WTC11 (cell line): ENCODE measurements around the gene RBM26.

ENCODE experiments used
- CREB1 ChIP-seq: sonication (generic); formaldehyde crosslinking; IDR thresholded peaks from 2 replicates; pipeline ENCODE4 v1.8.0; 2023; ENCODE audit warnings: mild to moderate bottlenecking, missing genetic modification reagents
- CTCF ChIP-seq: fragments of 200-600 bp; IDR thresholded peaks from 2 replicates; pipeline ENCODE4 v1.8.0; 2022; ENCODE audit warnings: antibody characterized with exemption
- ETV6 ChIP-seq: sonication (generic); formaldehyde crosslinking; IDR thresholded peaks from 2 replicates; pipeline ENCODE4 v1.8.1; 2022; ENCODE audit warnings: mild to moderate bottlenecking, missing genetic modification reagents
- FOXP4 ChIP-seq: sonication (generic); formaldehyde crosslinking; IDR thresholded peaks from 2 replicates; pipeline ENCODE4 v1.8.0; 2022; ENCODE audit warnings: mild to moderate bottlenecking, missing genetic modification reagents
- MAX ChIP-seq: sonication (generic); formaldehyde crosslinking; IDR thresholded peaks from 2 replicates; pipeline ENCODE4 v1.8.0; 2022; ENCODE audit warnings: mild to moderate bottlenecking, missing genetic modification reagents
- PREB ChIP-seq: sonication (generic); formaldehyde crosslinking; IDR thresholded peaks from 2 replicates; pipeline ENCODE4 v1.8.1; 2022; ENCODE audit warnings: mild to moderate bottlenecking, missing genetic modification reagents, moderate library complexity, borderline replicate concordance
- RORB ChIP-seq: fragments of 250-450 bp; sonication (Bioruptor Pico); IDR thresholded peaks from 2 replicates; pipeline ENCODE4 v1.9.0; 2021; ENCODE audit warnings: mild to moderate bottlenecking
- TP53 ChIP-seq: sonication (generic); formaldehyde crosslinking; IDR thresholded peaks from 2 replicates; pipeline ENCODE4 v1.8.1; 2023; ENCODE audit warnings: mild to moderate bottlenecking, missing genetic modification reagents
- ZNF317 ChIP-seq: sonication (generic); formaldehyde crosslinking; IDR thresholded peaks from 2 replicates; pipeline ENCODE4 v1.8.1; 2023; ENCODE audit warnings: low read depth, mild to moderate bottlenecking, moderate library complexity, missing genetic modification reagents, borderline replicate concordance

- TF ChIP-seq TP53 (CRISPR knock-in tag) (no peak), CREB1 (CRISPR knock-in tag) (no peak), CTCF (no peak), ZNF317 (no peak), MAX (CRISPR knock-in tag) (no peak), FOXP4 (CRISPR knock-in tag) (no peak), ETV6 (CRISPR knock-in tag) (no peak), PREB (no peak), RORB (CRISPR knock-in tag) (no peak)
These were observed 25.1 kb downstream of the RBM26 start for GRCh38 chr13:79380997-79381396.
